Vagina (tissue), 2 donors: ENCODE results near the gene GRM7. TPM values are rescaled to one million over a fixed set of nuclear protein-coding genes. Genes with fewer than 3 reads are reported as not detected.

Experiments used
- DNase-seq, 2 donors: peaks; one replicate each; pipeline ENCODE4 v3.0.0-alpha.2; 2017; ENCODE audit errors: extremely low spot score in 2 of 2
- H3K27ac ChIP-seq: fragments of 200-600 bp; sonication (generic); one replicate; pipeline ENCODE4 v1.5.1; 2019
- H3K27me3 ChIP-seq: fragments of 200-600 bp; sonication (generic); one replicate; pipeline ENCODE4 v1.5.1; 2019
- H3K36me3 ChIP-seq, 2 donors: fragments of 200-600 bp; sonication (generic); one replicate each; pipeline ENCODE4 v1.5.1; 2017 to 2019
- H3K4me1 ChIP-seq: fragments of 200-600 bp; sonication (generic); one replicate; pipeline ENCODE4 v1.5.1; 2019
- H3K4me3 ChIP-seq, 2 donors: fragments of 200-600 bp; sonication (generic); 1 replicate in 1 of 2; 2 replicates in 1 of 2; pipeline ENCODE4 v1.5.1; 2016 to 2019
- H3K9me3 ChIP-seq: fragments of 200-600 bp; sonication (generic); one replicate; pipeline ENCODE4 v1.5.1; 2019
- POLR2A ChIP-seq, 2 donors: fragments of 450-650 bp; IDR thresholded peaks; one replicate each; pipeline ENCODE4 v1.6.1; 2017; ENCODE audit warnings: antibody characterized with exemption in 2 of 2, mild to moderate bottlenecking in 2 of 2, moderate library complexity in 2 of 2
- POLR2AphosphoS5 ChIP-seq, 2 donors: sonication (generic); formaldehyde crosslinking; IDR thresholded peaks; one replicate each; pipeline ENCODE4 v1.9.0; 2017; ENCODE audit warnings: antibody characterized with exemption in 2 of 2, mild to moderate bottlenecking in 2 of 2, low read depth in 1 of 2; ENCODE audit not compliant: insufficient read depth in 1 of 2
- intact Hi-C: fragments of 100-400 bp; cut with DNase I; formaldehyde crosslinking; loops from one replicate; pipeline ENCODE4 v1.15.1; 2023
- total RNA-seq: library from RNA; depleted of rRNA; stranded (reverse); fragments of >200 nt; gene quantifications from one replicate; pipeline ENCODE4 v1.2.3, GENCODE V29; 2016
- TF ChIP-seq, protein P1 (sequence below), 3 experiments: fragments of 450-650 bp in 2 of 3; fragments of 200-600 bp in 1 of 3; sonication (generic) in 1 of 3; IDR thresholded peaks; one replicate each; pipeline ENCODE4 v1.5.1; 2017 to 2019; ENCODE audit warnings: antibody characterized with exemption in 3 of 3, mild to moderate bottlenecking in 2 of 3, moderate library complexity in 2 of 3

Gene GRM7
- total RNA-seq, 1 donor from 2014 or later: 2.0 TPM

- no peaks in the 10 kb centered on the region for H3K27me3 ChIP-seq
- TF ChIP-seq, protein P1, sequence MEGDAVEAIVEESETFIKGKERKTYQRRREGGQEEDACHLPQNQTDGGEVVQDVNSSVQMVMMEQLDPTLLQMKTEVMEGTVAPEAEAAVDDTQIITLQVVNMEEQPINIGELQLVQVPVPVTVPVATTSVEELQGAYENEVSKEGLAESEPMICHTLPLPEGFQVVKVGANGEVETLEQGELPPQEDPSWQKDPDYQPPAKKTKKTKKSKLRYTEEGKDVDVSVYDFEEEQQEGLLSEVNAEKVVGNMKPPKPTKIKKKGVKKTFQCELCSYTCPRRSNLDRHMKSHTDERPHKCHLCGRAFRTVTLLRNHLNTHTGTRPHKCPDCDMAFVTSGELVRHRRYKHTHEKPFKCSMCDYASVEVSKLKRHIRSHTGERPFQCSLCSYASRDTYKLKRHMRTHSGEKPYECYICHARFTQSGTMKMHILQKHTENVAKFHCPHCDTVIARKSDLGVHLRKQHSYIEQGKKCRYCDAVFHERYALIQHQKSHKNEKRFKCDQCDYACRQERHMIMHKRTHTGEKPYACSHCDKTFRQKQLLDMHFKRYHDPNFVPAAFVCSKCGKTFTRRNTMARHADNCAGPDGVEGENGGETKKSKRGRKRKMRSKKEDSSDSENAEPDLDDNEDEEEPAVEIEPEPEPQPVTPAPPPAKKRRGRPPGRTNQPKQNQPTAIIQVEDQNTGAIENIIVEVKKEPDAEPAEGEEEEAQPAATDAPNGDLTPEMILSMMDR (IDR thresholded peaks at IDR 0.05): no peak
- TF ChIP-seq POLR2AphosphoS5 (IDR thresholded peaks at IDR 0.05; ENCODE audit: insufficient read depth in 1 of 2, low read depth in 1 of 2) (no peak), POLR2A (IDR thresholded peaks at IDR 0.05) (no peak)
- H3K9me3 ChIP-seq: no peaks in the 10 kb centered on the region
- no peak overlapping the region for H3K4me3 ChIP-seq
- DNase-seq: no peak
- H3K27ac ChIP-seq: no peak overlapping the region
- H3K36me3 ChIP-seq: no peaks in the 10 kb centered on the region
- intact Hi-C loops: no loop called here
- no peaks in the 10 kb centered on the region for H3K4me1 ChIP-seq
Observed at GRCh38 chr3:7015683-7016440, 154.9 kb downstream of the GRM7 start.

- intact Hi-C loops: no loop called here
- no peaks in the 10 kb centered on the region for H3K27me3 ChIP-seq
- no peak overlapping the region for H3K4me3 ChIP-seq
- TF ChIP-seq POLR2A (IDR thresholded peaks at IDR 0.05) (no peak), POLR2AphosphoS5 (IDR thresholded peaks at IDR 0.05; ENCODE audit: insufficient read depth in 1 of 2, low read depth in 1 of 2) (no peak)
- TF ChIP-seq, protein P1 (IDR thresholded peaks at IDR 0.05): no peak
- no peak for DNase-seq
- no peak overlapping the region for H3K27ac ChIP-seq
- H3K4me1 ChIP-seq: no peaks in the 10 kb centered on the region
- H3K36me3 ChIP-seq: no peaks in the 10 kb centered on the region
- no peaks in the 10 kb centered on the region for H3K9me3 ChIP-seq
Observed at GRCh38 chr3:7025581-7026300, 164.8 kb downstream of the GRM7 start.

GRCh38 chr3:7029562-7029961 is 168.6 kb downstream of the GRM7 start:
- H3K27ac ChIP-seq: no peak overlapping the region
- H3K4me3 ChIP-seq: no peak overlapping the region
- no peak for DNase-seq
- H3K9me3 ChIP-seq: no peaks in the 10 kb centered on the region
- intact Hi-C loops: no loop called here
- TF ChIP-seq, protein P1 (IDR thresholded peaks at IDR 0.05): no peak
- TF ChIP-seq POLR2A (IDR thresholded peaks at IDR 0.05) (no peak), POLR2AphosphoS5 (IDR thresholded peaks at IDR 0.05; ENCODE audit: insufficient read depth in 1 of 2, low read depth in 1 of 2) (no peak)
- no peaks in the 10 kb centered on the region for H3K27me3 ChIP-seq
- H3K36me3 ChIP-seq: no peaks in the 10 kb centered on the region
- H3K4me1 ChIP-seq: no peaks in the 10 kb centered on the region

GRCh38 chr3:7038394-7038793 is 177.5 kb downstream of the GRM7 start:
- H3K9me3 ChIP-seq: no peaks in the 10 kb centered on the region
- H3K36me3 ChIP-seq: no peaks in the 10 kb centered on the region
- intact Hi-C loops: no loop called here
- no peak for DNase-seq
- H3K27ac ChIP-seq: no peak overlapping the region
- no peaks in the 10 kb centered on the region for H3K4me1 ChIP-seq
- no peak overlapping the region for H3K4me3 ChIP-seq
- no peaks in the 10 kb centered on the region for H3K27me3 ChIP-seq
- TF ChIP-seq POLR2AphosphoS5 (IDR thresholded peaks at IDR 0.05; ENCODE audit: insufficient read depth in 1 of 2, low read depth in 1 of 2): no peak
- TF ChIP-seq, protein P1 (IDR thresholded peaks at IDR 0.05): no peak
- TF ChIP-seq POLR2A (IDR thresholded peaks at IDR 0.05): no peak

DNA sequence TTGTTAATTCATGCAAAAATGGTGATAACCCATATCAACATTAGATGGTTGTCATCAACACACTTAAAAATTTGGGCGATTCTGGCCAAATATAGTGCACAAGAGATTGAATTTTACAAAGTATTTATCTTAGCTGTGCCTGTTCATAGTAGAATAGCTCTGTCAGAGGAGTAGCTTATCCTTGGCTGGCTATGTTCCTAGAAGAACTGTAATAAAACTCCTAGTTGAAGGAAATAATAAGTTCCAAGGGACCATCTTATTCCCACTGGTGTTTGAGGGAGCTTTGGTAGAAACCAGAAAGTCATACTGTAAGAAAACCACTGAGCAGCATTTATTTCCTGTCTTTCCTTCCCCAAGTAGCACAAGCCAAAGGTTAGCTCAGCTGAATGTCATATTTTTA is 201.8 kb downstream of the GRM7 start:
- TF ChIP-seq POLR2A (IDR thresholded peaks at IDR 0.05) (no peak), POLR2AphosphoS5 (IDR thresholded peaks at IDR 0.05; ENCODE audit: insufficient read depth in 1 of 2, low read depth in 1 of 2) (no peak)
- TF ChIP-seq, protein P1 (IDR thresholded peaks at IDR 0.05): no peak
- intact Hi-C loops: no loop called here
- H3K27me3 ChIP-seq: no peaks in the 10 kb centered on the region
- no peaks in the 10 kb centered on the region for H3K36me3 ChIP-seq
- DNase-seq: no peak
- H3K27ac ChIP-seq: no peak overlapping the region
- no peak overlapping the region for H3K4me3 ChIP-seq
- no peaks in the 10 kb centered on the region for H3K4me1 ChIP-seq
- no peaks in the 10 kb centered on the region for H3K9me3 ChIP-seq
